NCI-H774 (cell line): ENCODE results near the gene EFS.

ENCODE experiments used
- DNase-seq: peaks from one replicate; lab custom pipeline; 2025; lab: John Stamatoyannopoulos, UW

Gene EFS

DNA sequence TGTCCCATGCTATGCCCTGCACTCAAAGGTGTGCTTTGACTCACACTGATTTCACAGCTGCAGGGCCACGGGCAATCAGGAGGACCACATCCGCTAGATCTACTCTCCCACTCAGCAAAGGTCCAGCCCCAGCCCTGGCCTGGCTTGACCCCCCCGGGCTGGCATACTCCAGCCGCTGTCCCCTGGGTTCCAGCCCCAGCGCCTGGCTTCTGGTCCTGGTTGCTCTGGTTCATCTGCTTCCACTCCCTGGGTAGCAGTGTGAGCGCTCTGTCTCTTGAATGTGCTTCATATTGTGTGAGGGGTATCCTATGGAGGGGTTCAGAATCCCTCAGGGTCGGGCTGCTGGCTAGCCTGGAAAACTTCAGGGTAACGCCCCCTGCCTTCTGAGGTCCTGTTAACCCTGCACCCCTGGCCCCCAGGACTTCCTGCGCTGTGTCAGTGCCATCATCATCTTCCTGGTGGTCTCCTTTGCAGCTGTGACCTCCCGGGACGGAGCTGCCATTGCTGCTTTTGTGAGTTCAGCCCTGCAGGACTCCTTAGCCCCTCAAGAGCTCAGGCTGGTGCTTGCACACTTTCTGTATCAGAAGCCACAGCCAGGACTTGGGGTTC lies 13.7 kb upstream of the EFS start:
- no peak for DNase-seq

DNA sequence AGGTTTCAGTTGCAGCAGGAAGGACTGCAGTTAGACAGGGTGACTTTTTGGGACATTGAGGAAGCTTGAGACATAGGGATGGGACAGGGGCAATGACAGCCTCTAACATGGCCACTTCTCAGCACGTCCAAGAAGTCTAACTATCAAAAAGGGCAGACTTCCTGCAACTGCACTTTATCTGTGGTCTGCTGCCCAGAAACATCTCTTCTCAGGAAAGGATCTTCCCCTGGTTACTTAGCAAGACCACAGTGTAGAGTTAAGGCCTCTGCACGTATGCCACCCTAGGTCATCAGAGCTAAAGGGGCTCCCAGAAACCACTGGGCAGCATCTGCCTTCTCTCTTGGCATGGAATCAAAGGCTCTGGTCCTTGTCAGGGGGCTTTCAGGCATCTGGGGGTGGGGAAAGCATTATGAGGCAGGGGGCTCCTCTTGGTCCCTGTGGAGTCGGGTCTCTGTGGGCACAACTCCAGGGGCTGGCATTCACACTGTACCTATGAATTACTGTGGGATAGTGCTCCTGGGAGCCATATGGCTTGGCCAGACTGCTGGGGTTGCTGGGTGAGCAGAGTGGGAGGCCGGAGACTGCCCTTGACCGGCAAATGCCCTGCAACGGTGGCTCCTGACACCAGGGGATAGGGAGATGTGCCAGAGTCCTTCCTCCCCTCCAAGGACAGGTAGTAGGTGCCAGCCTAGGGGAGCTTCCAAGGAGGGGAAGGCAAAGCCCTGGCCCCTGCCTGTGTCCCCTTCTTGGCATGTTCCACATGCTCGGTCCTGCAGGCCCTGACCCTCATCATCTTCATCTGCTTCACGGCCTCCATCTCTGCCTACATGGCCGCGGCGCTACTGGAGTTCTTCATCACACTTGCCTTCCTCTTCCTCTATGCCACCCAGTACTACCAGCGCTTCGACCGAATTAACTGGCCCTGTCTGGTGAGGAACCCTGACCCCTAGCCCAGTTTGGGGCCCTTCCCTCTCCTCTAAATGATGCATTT lies 12.9 kb upstream of the EFS start:
- DNase-seq: no peak

DNA sequence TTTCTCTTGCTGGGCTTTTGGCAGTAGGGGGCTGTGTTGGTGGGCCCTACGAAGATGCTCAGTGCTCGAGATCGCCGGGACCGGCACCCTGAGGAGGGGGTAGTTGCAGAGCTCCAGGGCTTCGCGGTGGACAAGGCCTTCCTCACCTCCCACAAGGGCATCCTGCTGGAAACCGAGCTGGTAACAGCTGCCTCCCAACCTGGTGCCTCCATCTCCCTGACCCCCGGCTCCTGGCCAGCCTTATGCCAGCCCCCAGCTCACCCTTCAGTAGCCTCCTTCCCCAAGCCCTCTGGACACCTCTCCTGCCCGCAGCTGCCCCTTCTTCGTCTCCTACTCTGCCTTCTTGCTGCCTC lies 12.2 kb upstream of the EFS start:
- no peak for DNase-seq

DNA sequence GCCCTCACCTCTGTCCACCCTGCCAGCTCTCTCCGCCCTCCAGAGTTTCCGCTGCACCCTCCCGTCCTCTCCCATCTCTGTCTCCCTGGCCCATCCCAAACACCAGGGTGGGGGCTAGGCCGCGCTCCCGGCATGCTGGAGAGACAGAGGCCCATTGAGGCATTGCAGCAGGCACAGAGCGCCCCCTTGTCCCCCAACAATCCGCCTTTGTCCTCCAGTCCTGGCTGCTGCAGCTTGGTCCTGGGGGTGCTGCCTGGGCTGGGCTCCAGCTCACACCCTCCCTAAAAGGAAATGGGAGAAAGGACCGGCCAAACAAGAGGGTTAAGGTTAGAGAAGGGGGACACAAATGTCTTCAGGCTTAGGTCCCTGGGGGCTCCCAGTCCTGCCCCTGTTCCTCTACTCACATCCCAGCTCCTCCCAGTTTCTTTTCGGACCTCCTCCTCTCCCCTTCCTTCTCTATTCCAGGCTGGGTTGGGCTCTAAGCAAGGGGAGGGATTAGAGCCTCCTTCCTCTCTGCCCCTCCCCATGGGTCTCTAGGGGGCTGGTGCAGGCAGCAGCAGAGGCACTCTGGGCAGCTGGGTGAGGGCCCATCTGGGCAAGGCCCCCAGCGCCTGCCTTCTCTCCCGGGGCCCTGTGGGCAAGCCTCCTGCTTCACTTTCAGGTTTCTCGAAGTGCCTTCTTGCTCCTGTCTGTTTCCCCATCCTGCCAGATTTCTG lies 11.7 kb upstream of the EFS start, which contains the start of gene CMTM5:
Gene CMTM5 (plus strand): TSS at position 565 of the 716 bp plus-strand sequence. CDS start 206 bp downstream, outside the sequence.
- no peak for DNase-seq

DNA sequence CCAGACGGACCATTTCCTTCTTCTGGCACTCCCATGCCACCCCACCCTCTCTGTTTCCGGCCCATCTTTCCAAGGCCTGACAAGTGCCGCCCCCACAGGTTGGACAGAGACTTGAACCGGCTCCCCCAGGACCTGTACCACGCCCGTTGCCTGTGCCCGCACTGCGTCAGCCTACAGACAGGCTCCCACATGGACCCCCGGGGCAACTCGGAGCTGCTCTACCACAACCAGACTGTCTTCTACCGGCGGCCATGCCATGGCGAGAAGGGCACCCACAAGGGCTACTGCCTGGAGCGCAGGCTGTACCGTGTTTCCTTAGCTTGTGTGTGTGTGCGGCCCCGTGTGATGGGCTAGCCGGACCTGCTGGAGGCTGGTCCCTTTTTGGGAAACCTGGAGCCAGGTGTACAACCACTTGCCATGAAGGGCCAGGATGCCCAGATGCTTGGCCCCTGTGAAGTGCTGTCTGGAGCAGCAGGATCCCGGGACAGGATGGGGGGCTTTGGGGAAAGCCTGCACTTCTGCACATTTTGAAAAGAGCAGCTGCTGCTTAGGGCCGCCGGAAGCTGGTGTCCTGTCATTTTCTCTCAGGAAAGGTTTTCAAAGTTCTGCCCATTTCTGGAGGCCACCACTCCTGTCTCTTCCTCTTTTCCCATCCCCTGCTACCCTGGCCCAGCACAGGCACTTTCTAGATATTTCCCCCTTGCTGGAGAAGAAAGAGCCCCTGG lies 10.7 kb upstream of the EFS start:
- no peak for DNase-seq

DNA sequence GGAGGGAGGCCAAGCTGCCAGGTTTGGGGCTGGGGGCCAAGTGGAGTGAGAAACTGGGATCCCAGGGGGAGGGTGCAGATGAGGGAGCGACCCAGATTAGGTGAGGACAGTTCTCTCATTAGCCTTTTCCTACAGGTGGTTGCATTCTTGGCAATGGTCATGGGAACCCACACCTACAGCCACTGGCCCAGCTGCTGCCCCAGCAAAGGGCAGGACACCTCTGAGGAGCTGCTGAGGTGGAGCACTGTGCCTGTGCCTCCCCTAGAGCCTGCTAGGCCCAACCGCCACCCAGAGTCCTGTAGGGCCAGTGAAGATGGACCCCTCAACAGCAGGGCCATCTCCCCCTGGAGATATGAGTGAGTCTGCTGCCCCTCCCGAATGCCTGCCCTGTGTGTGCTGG lies 8.1 kb upstream of the EFS start:
- DNase-seq: no peak

DNA sequence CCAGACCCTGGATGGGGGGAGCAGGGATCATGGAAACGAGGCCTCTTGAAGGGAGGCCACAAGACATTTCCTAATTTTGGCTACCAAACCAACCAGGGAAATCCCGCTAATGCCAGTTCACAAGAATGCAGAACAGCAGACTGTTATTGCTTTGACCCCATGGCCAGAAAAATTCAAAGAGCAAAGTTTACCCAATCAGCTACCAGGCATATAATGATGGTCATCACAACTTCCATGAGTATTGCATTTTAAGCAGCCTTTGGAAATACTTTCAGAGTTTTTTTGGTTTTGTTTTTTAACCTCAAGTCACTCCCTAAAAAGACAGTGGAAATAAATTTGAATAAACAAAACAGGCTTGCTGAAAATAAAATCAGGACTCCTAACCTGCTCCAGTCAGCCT lies 7.5 kb upstream of the EFS start, which contains the start of gene IL25:
Gene IL25 (plus strand): TSS at position 301 of the 400 bp plus-strand sequence.
- DNase-seq: no peak

DNA sequence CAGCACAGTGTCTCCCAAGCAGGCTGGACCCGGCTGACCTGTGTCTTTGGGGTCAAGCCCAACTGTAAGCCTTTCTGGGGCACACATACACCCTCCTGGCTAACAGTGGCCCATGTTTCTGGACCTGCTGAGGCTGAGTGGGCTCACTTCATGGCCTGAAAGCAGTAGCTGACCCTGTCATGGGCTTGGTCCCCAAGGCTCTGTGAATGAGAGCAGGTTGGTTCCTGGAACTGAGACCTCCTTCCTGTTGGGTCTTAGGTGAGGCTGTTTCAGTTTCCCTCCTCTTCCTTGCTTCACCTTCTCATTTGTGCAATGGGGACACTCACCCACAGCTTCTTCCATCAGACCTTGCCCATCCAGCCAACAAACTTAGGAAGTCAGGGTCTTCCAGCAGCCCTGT lies 6.9 kb upstream of the EFS start:
- DNase-seq: no peak

DNA sequence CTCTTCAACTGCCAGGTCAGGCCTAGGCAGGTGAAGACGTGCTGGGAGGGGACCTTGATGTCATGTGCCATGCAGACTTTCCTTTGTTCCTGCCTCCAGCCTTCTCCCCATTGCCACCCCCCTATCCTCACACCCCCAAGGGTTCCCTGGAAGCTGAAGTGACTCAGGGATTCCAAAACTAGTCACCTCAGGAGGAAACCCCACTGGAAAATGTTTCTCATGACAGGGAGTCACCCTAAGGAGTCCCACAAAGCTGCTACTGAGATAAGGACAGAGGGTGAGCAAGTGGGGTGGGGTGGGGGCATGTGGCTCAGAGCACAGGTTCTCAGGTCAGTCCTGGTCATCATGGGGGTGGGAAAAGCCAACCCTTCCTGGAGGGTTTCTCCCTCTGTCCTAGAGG lies 5.2 kb upstream of the EFS start:
- no peak for DNase-seq

DNA sequence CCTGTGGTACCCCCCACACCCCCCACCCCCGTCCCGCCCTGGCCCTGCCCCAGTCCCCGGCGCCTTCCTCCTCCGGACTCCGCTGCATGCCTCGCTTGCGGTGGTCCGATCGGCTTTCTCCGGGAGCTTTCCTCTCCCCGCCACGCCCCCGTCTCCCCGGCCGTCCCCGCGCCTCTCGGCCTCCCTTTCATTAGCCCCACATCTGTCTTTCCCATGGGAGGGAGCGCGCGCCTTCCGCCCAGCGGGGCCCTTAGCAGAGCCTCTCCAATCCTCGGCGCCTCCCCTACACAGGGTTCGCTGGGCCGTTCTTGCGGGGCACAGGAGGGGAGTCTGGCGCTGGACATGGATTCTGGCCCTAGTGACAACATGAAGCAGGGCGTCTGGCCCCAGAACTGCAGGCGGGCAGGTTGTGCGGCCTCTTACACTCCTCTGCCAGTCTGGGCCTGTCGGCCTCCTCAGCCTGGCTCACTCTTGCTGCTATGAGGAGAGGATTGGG lies 1.5 kb upstream of the EFS start:
- no peak for DNase-seq

DNA sequence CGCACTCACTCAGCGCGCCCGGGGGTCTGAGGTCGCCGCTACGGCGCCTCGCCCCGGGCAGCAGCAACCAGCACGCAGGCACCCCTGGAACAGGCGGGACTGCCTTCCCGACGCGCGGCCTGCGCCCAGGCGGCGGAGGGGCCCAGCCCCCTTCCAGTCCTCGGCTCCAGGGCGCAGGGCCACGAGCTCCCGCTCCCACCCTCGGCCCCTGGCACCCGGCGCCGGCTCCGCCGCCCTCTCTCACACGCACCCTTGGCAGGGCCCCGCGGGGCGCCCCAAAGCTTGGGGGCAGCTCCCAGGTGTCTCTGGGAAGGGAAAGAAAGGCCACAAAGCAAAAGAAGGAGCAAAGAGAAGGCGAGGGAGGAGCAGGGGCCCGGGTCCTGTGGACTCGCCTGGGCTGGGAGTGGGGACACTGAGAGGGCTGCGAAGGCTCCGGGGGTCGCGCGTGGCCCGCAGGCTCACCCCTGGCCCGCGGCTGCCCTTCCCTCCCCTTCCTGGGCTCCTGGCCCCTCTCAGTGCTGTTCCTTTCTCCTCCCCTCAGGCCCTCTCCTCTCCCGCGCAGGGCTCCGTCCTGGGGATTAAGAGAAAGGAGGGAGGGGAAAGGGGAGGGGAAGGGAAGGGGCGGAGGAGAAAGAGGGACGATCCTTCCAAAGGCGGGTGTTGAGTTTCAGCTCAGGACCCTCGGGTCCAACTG lies 907 bp upstream of the EFS start:
- no peak for DNase-seq

DNA sequence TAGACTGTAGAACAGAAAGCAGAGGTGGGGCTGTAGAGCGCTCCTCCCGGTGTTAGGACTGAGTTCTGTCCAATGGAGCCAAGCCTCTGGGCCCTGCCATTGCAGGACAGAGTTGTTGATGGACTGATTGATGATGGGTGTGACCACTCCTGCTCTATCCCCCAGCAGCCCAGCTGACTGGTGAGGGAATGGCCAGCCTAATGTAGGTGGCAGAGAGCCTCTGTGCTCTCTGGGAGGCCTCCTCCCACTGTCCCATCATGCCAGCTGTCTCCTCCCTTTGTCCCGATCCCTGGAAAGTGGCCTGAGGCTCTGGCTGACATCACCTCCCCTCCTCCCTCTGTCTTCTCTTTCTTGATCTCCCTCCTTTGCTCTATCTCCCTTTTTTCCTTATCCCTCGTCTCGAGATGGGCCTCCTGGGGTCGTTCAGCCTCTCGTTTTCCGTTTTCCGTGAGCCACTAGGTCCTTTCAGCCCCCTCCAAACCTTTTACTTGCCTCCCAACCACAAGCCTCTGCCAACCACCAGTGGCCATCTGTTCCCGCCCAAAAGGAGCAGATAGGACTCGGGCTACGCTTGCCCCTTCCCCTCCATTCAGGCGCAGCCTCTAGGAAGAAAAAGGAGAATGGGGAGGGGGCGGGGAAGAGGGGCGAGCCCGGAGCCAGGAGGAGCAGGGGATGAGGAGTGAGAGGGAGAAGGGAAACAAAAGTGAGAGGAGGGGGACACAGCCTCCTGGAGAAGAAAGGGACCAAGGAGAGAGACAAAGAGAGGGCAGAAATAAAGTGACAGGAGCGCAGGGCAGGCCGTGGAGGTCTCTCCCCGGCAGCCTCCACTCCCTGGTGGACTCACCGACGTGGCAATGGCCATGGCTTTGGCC lies 572 bp downstream of the EFS start:
- DNase-seq: no peak

DNA sequence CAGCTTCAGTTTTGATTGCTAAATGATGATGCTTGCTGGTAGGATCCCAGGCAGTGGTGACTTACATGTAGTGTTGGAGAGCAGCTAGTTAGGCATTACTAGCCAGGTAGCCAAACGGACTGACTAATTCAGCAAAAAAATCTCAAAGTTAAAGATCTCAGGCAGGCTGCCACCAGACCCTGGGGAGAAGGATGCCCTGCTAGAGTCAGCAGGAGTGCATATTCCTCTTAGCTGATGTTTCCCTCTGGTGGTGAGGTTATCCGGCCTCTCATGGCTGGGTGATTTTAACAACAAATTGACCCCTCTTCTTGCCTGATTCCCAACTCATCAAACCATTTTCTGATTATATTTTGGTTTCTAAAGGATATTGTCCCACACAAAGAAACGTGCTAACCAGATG lies 2.8 kb downstream of the EFS start:
- DNase-seq: no peak

DNA sequence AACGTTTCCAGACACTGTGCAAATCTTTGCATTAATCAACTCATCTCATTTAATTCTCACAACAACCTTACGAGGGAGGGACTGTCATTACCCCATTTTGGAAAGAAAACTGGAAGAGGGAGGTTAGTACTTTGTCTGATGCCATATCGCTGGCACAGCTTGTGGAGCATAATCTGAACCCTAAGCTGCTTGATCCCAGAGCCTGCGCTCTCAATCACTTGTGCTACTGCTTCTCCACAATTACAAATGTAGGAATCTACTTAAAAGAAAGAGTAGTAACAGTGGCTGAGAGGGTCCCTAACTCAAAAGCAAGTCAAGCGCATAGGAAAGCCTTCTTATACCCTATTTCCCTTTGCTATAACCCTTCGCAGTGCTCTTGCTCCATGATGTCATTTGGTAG lies 3.2 kb downstream of the EFS start:
- no peak for DNase-seq

DNA sequence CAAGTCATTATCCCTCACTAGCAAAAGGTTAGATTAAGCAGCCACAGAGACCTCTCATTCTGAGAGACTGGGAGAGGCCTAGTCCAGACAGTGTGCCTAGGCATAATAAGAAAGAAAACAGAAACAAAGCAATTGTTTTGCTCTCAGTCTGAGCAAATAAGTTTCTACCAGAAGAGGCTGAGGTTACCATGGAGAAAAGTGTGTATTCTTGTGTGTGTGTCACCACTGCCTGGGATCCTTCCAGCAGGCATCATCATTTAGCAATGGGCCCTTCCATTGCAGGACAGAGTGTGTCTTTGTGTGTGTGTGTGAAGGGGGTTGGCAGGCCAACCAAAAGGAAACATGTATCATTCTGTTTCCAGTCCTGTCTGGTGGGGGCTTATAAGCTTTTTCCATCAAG lies 3.7 kb downstream of the EFS start:
- no peak for DNase-seq

DNA sequence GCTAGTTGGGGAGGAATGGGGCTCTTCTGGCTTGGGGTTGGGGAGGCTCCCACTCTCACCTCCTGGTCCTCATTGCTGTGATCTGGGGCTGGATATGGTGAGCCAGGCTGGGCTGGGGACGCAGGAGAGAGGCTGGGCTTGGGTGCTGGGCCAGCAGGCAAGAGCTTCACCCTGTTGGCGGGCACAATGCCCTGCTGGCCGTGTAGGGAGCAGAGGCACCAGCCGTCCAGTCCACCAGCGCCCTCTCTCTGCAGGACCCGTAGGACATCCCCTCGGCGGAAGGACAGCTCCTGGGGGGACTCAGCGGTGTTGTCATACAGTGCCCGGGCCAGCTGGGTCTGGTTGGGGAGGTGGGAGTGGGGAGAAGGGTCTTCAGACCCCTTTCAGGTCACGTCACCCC lies 4.5 kb downstream of the EFS start:
- no peak for DNase-seq

DNA sequence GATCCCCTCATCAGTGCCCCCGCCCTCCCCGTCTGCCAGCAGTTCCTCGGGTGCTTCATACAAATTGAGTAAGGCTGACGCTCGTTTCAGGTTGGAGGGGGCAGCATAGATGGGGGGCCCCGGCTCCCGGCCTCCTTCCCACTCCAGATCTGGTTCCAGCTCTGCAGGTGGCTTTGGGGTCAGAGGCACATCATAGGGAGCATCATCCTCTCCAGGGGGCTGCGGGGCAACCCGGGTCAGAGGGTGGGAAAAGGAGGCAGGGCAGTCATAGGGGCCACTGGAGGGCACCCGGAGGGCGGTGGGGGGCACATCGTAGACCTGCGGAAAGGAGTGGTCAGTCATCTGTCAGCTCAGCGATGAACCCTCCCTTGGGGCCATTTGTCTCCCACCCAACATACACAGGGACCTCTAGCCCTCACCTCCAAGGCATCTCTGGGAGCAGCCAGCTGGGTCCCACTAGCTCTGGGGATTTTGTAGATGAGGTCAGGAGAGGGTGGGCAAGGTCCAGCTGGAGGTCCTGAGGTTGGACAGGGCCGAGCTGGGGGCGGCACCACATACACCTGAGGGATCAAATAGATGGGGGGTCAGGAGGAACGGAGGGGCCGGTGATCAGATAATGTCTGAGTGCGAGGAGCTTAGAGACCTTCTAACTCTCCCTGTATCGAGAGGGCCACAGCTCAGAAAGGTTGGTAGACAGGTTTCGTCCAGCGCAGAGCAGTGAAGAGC lies 5.1 kb downstream of the EFS start:
- no peak for DNase-seq

DNA sequence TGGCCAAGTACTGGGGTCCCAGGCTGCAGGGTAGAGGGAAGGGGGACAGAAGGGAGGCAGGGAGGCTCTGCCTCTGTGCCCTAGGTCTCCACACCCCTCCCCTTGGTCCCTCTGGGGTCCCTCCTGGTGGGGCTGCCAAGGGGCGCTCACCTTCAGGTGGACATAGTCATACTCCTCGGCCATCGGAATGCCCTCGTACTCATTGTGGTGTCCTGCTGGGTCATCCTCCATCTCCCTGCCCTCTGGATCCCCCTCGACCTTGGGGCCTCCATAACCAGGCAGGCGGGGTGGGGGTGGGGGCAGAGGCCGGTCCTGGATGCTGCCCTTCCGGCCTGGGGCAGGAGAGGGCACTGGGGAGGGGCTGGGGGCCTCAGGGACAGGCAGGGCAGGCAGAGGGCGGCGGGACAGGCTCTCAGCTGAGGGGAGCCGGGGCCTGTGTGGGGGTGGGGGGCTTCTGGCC lies 5.8 kb downstream of the EFS start:
- no peak for DNase-seq

DNA sequence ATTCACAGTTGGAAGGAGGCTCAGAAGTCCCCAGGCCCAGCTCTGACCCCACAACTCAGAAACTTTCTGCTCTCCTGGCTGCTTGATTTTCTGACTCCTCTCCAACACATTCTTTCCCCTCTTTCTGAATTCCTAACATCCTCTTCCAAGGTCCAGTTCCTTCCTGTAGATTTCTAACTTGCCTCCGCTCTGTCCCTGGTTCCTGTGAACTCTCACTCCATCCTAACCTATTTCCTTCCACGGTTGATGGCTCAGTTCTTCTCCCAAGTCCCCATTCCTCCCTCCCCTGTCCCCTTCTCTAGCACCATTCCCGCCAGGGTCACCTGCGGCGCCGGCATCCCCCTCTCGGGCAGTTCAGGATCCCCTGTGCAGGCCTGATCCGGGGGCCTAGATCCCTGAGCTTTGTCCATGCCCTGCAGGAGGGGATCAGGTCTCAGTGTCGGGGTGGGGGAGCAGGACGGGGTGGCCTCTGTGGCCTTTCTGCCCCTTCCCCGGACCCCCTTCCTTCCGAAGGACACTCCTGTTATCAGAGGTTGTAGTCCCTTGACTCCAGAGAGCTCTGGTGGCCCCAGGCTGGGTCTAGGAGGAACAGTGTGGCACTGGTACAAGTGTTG lies 6.3 kb downstream of the EFS start:
- DNase-seq: no peak
